Eye (tissue), 1 donor: ENCODE measurements around the gene XPR1.

ENCODE experiments used
- DNase-seq: peaks from one replicate; pipeline ENCODE4 v3.0.0-alpha.2; 2015

XPR1 gene

GRCh38 chr1:180936110-180937011 is 304.5 kb downstream of the XPR1 start:
- DNase-seq, result no peak

DNA sequence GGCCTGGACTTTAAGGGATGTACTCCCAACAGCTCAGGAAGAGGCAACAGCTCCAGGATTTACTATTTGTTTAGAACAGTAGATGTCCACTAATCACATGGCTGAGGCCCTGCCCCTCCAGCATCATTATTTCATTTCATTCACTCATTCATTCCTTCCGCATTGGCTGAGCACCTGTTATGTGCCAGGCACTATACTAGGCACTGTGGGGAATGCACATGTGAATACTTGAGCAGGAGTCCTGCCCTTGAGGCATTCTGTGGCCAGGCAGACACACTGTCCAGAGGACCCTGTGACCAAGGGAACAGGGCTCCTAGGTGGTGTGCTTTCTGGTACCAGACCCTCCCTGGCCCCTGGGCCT is 305.2 kb downstream of the XPR1 start:
- DNase-seq, result no peak

GRCh38 chr1:180937624-180938225 is 305.9 kb downstream of the XPR1 start:
- DNase-seq, result no peak

GRCh38 chr1:180939073-180939710 is 307.4 kb downstream of the XPR1 start:
- DNase-seq, result no peak

- no peak for DNase-seq
Observed at GRCh38 chr1:180939711-180940103, 307.9 kb downstream of the XPR1 start.
